H1 (cell line): ENCODE measurements around the gene PLXNA4. TPM values are rescaled to one million over a fixed set of nuclear protein-coding genes. Genes with fewer than 3 reads are reported as not detected.

Experiments used
- CTCF ChIA-PET: fragments of 300-600 bp; sonication (Branson Sonifier 250); formaldehyde crosslinking; loops from one replicate; lab custom pipeline; 2021; ENCODE audit not compliant: partially characterized antibody; lab: Charles Lee
- POLR2A ChIA-PET: fragments of 300-600 bp; sonication (Branson Sonifier 250); formaldehyde crosslinking; loops from one replicate; lab custom pipeline; 2021; ENCODE audit warnings: inconsistent platforms; ENCODE audit not compliant: partially characterized antibody; lab: Charles Lee
- DNase-seq, 2 experiments: peaks; one replicate each; pipeline versions ENCODE4 v3.0.0 to v3.0.0-alpha.2; 2010 to 2022; ENCODE audit warnings: low spot score in 2 of 2, low read depth in 1 of 2, mixed read lengths in 1 of 2
- FAIRE-seq: peaks from 2 replicates; lab custom pipeline; 2011; peaks lifted over from hg19 to GRCh38; lab: Jason Lieb, UNC
- H2AFZ ChIP-seq: 2 replicates; pipeline ENCODE4 v1.8.1; 2012; ENCODE audit warnings: low read length, inconsistent platforms
- H2AK5ac ChIP-seq: 2 replicates; pipeline ENCODE4 v1.6.1; 2013; ENCODE audit warnings: low read depth, low read length
- H2BK120ac ChIP-seq: replicated peaks from 2 replicates; pipeline ENCODE3; 2013; ENCODE audit warnings: low read depth, low read length, inconsistent platforms
- H2BK12ac ChIP-seq: 2 replicates; pipeline ENCODE4 v1.6.1; 2013; ENCODE audit warnings: low read depth, low read length
- H2BK15ac ChIP-seq: 2 replicates; pipeline ENCODE4 v1.6.1; 2013; ENCODE audit warnings: low read length
- H2BK20ac ChIP-seq: 2 replicates; pipeline ENCODE4 v1.6.1; 2013; ENCODE audit warnings: low read length
- H2BK5ac ChIP-seq: 2 replicates; pipeline ENCODE4 v1.6.1; 2013; ENCODE audit warnings: low read depth, low read length
- H3K14ac ChIP-seq: 2 replicates; pipeline ENCODE4 v1.6.1; 2013; ENCODE audit warnings: inconsistent platforms; ENCODE audit not compliant: insufficient read length
- H3K18ac ChIP-seq: 2 replicates; pipeline ENCODE4 v1.6.1; 2013; ENCODE audit warnings: low read length; ENCODE audit errors: extremely low read depth
- H3K23ac ChIP-seq: 2 replicates; pipeline ENCODE4 v1.6.1; 2013; ENCODE audit warnings: inconsistent platforms; ENCODE audit not compliant: insufficient read length
- H3K23me2 ChIP-seq: 2 replicates; pipeline ENCODE4 v1.6.1; 2013; ENCODE audit warnings: low read depth, low read length
- H3K27ac ChIP-seq: 2 replicates; pipeline ENCODE4 v1.6.1; 2011; ENCODE audit warnings: low read depth, low read length, inconsistent platforms
- H3K27me3 ChIP-seq, 4 experiments: replicated peaks in 1 of 4; 1 replicate in 1 of 4; 2 replicates in 3 of 4; pipeline versions ENCODE4 v1.6.1 to v1.8.1; 2011 to 2013; ENCODE audit warnings: low read length in 3 of 4, mild to moderate bottlenecking in 3 of 4, inconsistent platforms in 2 of 4, mixed read lengths in 2 of 4, moderate library complexity in 1 of 4; ENCODE audit not compliant: control insufficient read depth in 3 of 4, insufficient read depth in 3 of 4; ENCODE audit errors: extremely low read depth in 1 of 4
- H3K36me3 ChIP-seq, 4 experiments: 2 replicates each; pipeline versions ENCODE4 v1.6.1 to v1.8.1; 2011 to 2013; ENCODE audit warnings: mild to moderate bottlenecking in 4 of 4, low read length in 3 of 4, moderate library complexity in 2 of 4, control low read depth in 1 of 4, inconsistent platforms in 1 of 4; ENCODE audit not compliant: insufficient read depth in 4 of 4, control insufficient read depth in 2 of 4
- H3K4ac ChIP-seq: replicated peaks from 2 replicates; pipeline ENCODE3; 2013; ENCODE audit warnings: low read length, low read depth, mixed read lengths, inconsistent platforms; ENCODE audit not compliant: insufficient read length
- H3K4me1 ChIP-seq, 4 experiments: replicated peaks in 1 of 4; 1 replicate in 1 of 4; 2 replicates in 3 of 4; pipeline versions ENCODE4 v1.6.1 to v1.8.1; 2011 to 2013; ENCODE audit warnings: low read length in 3 of 4, inconsistent platforms in 2 of 4, mixed read lengths in 1 of 4; ENCODE audit not compliant: insufficient read depth in 4 of 4, control insufficient read depth in 3 of 4
- H3K4me2 ChIP-seq, 2 experiments: 2 replicates each; pipeline versions ENCODE4 v1.6.1 to v1.8.1; 2011 to 2013; ENCODE audit warnings: low read depth in 2 of 2, low read length in 2 of 2, control low read depth in 1 of 2, inconsistent platforms in 1 of 2, mild to moderate bottlenecking in 1 of 2; ENCODE audit not compliant: insufficient read depth in 1 of 2
- H3K4me3 ChIP-seq, 4 experiments: fragments of 200-600, 300-600 bp in 1 of 4; sonication (generic), shearing (Covaris generic), sonication (Bioruptor Twin) in 1 of 4; 2 replicates each; pipeline versions ENCODE4 v1.5.1 to v1.8.1; 2011 to 2016; ENCODE audit warnings: low read length in 4 of 4, low read depth in 3 of 4, control low read depth in 2 of 4, inconsistent platforms in 2 of 4, mild to moderate bottlenecking in 2 of 4, mixed read lengths in 1 of 4, moderate library complexity in 1 of 4; ENCODE audit not compliant: insufficient read depth in 2 of 4; ENCODE audit errors: extremely low read depth in 1 of 4
- H3K56ac ChIP-seq: replicated peaks from 2 replicates; pipeline ENCODE3; 2013; ENCODE audit warnings: low read depth, mild to moderate bottlenecking, mixed read lengths, low read length, inconsistent platforms; ENCODE audit not compliant: insufficient read length
- H3K79me1 ChIP-seq: 2 replicates; pipeline ENCODE4 v1.6.1; 2013; ENCODE audit warnings: low read depth, low read length, control low read depth
- H3K79me2 ChIP-seq, 2 experiments: 2 replicates each; pipeline versions ENCODE4 v1.6.1 to v1.8.1; 2012 to 2013; ENCODE audit warnings: low read length in 2 of 2, mild to moderate bottlenecking in 2 of 2, inconsistent platforms in 1 of 2; ENCODE audit not compliant: insufficient read depth in 2 of 2, control insufficient read depth in 1 of 2
- H3K9ac ChIP-seq, 4 experiments: replicated peaks in 1 of 4; 1 replicate in 1 of 4; 2 replicates in 3 of 4; pipeline versions ENCODE4 v1.6.1 to v1.8.1; 2011 to 2013; ENCODE audit warnings: low read depth in 3 of 4, low read length in 3 of 4, control low read depth in 2 of 4, mild to moderate bottlenecking in 2 of 4, moderate library complexity in 2 of 4, inconsistent platforms in 1 of 4; ENCODE audit errors: extremely low read depth in 1 of 4
- H3K9me3 ChIP-seq, 2 experiments: 2 replicates each; pipeline versions ENCODE4 v1.6.1 to v1.8.1; 2012 to 2013; ENCODE audit warnings: mild to moderate bottlenecking in 2 of 2, moderate library complexity in 2 of 2, control low read depth in 1 of 2, inconsistent platforms in 1 of 2, low read depth in 1 of 2, low read length in 1 of 2, mixed read lengths in 1 of 2; ENCODE audit not compliant: insufficient read depth in 2 of 2
- H4K20me1 ChIP-seq, 2 experiments: replicated peaks in 1 of 2; 2 replicates each; pipeline versions ENCODE3 to v1.8.1; 2011 to 2013; ENCODE audit warnings: inconsistent platforms in 2 of 2, low read length in 2 of 2, mild to moderate bottlenecking in 1 of 2; ENCODE audit not compliant: insufficient read depth in 2 of 2, control insufficient read depth in 1 of 2
- H4K5ac ChIP-seq: 2 replicates; pipeline ENCODE4 v1.6.1; 2013; ENCODE audit warnings: low read length, low read depth, mixed read lengths, inconsistent platforms; ENCODE audit not compliant: insufficient read length
- H4K8ac ChIP-seq: 2 replicates; pipeline ENCODE4 v1.8.0; 2013; ENCODE audit warnings: mild to moderate bottlenecking, moderate library complexity, low read length, inconsistent platforms; ENCODE audit not compliant: insufficient read depth; ENCODE audit errors: extremely low read depth
- H4K91ac ChIP-seq: replicated peaks from 2 replicates; pipeline ENCODE3; 2013; ENCODE audit warnings: low read length, mixed read lengths, inconsistent platforms; ENCODE audit not compliant: insufficient read length
- BCL11A ChIP-seq, 2 experiments: IDR thresholded peaks; one replicate each; pipeline ENCODE4 v1.6.1; 2011; ENCODE audit warnings: low read depth in 2 of 2, low read length in 2 of 2, mild to moderate bottlenecking in 2 of 2
- SAP30 ChIP-seq: fragments of 300-600 bp; sonication (generic); IDR thresholded peaks from 2 replicates; pipeline ENCODE4 v1.7.1; 2012; ENCODE audit warnings: low read length, moderate library complexity, mild to moderate bottlenecking, inconsistent platforms; ENCODE audit not compliant: insufficient read depth, insufficient replicate concordance
- whole genome bisulfite sequencing, 2 experiments: shearing (Covaris generic) in 1 of 2; methylation state at CpG; one replicate each; pipeline versions ENCODE4 v1.1.6 to v1.1.7; 2013 to 2015; ENCODE audit warnings: low lambda C conversion rate in 2 of 2, mixed read lengths in 2 of 2, inconsistent platforms in 1 of 2, low coverage in 1 of 2, missing lambda C conversion rate in 1 of 2; ENCODE audit not compliant: insufficient replicate concordance in 2 of 2, insufficient coverage in 1 of 2, insufficient read length in 1 of 2; ENCODE audit errors: extremely low coverage in 1 of 2, missing lambda C conversion rate in 1 of 2; 5-methylcytosine and 5-hydroxymethylcytosine counted together
- polyA plus RNA-seq, 7 experiments: library from polyadenylated mRNA; depleted of rRNA in 3 of 7; stranded (reverse) in 5 of 7; unstranded in 2 of 7; fragments of >200 nt in 5 of 7; fragments of 200-250 nt in 2 of 7; gene quantifications; 1 replicate in 5 of 7; 2 replicates in 1 of 7; 4 replicates in 1 of 7; pipeline versions ENCODE4 v1.2.1 to v1.2.3, GENCODE V29; 2011 to 2013; ENCODE audit warnings: missing spikeins in 2 of 7, mixed read lengths in 2 of 7
- total RNA-seq: library from RNA; stranded (reverse); fragmentation: NEBNext Ultra II Directional; extraction: Animal tissue kit (Norgen Biotek cat#: 25700); gene quantifications from 2 replicates; pipeline ENCODE4 v1.2.1, GENCODE V29; 2021
- TF ChIP-seq, protein P1 (sequence below): IDR thresholded peaks from 2 replicates; pipeline ENCODE4 v1.6.1; 2012; ENCODE audit warnings: low read length, inconsistent platforms

PLXNA4 gene
- total and polyA plus RNA-seq, 2 of the 8 experiments (the other 6 are each of a cell fraction or from before 2014, with no cell fraction given): 0.76 to 0.79 TPM

DNA sequence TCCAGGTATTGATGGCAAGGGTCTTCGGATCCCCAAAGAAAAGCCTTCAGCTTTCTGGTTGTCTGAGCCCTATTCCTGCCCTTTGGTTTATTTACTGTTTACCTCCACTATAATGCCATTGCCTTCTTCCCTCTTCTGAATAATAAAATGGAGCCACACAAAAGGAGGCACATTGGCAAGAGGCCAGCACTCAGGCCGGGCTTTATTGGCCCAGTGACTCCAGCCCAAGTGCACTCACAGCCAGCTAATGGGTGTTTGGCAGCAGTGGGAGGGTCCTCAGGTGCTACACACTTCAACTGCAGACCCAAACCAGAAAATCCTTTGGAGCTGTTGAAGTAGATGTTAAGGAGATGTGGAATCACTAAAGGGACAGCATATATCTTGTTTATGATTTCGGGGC is 336.0 kb downstream of the PLXNA4 start:
- no peaks in the 10 kb centered on the region for H3K23me2 ChIP-seq
- H3K27ac ChIP-seq: no peak overlapping the region
- WGBS, 2 experiments: 86% methylated on average over 3 of the region's 3 CpGs; no CpG with 5 or more reads in 1 of the 2 experiments
- TF ChIP-seq BCL11A (IDR thresholded peaks at IDR 0.05; ENCODE audit: low read depth in 2 of 2, low read length in 2 of 2): no peak
- TF ChIP-seq, protein P1, sequence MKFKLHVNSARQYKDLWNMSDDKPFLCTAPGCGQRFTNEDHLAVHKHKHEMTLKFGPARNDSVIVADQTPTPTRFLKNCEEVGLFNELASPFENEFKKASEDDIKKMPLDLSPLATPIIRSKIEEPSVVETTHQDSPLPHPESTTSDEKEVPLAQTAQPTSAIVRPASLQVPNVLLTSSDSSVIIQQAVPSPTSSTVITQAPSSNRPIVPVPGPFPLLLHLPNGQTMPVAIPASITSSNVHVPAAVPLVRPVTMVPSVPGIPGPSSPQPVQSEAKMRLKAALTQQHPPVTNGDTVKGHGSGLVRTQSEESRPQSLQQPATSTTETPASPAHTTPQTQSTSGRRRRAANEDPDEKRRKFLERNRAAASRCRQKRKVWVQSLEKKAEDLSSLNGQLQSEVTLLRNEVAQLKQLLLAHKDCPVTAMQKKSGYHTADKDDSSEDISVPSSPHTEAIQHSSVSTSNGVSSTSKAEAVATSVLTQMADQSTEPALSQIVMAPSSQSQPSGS: no peak
- no peak for TF ChIP-seq SAP30
- H3K9me3 ChIP-seq: peaks cover 0 to 2% of the 10 kb centered on the region in 2 experiments; a peak in 2 of 4 replicates
- no peak overlapping the region for H3K14ac ChIP-seq
- no peak overlapping the region for H4K5ac ChIP-seq
- CTCF ChIA-PET: interaction anchor here (0.9 to 5.3 kb wide), 14 partner anchors 9 to 371 kb away, joined by 3 to 34 read pairs (median 4); no protein-coding TSS in a partner anchor
- H3K4me1 ChIP-seq: peaks cover 0 to 3% (median 0%) of the 10 kb centered on the region in 4 experiments; a peak in 3 of 7 replicates
- no peak overlapping the region for H3K23ac ChIP-seq
- H4K20me1 ChIP-seq: no peaks in the 10 kb centered on the region
- H3K36me3 ChIP-seq: no peaks in the 10 kb centered on the region
- H4K91ac ChIP-seq: no peak overlapping the region
- H3K27me3 ChIP-seq: no peaks in the 10 kb centered on the region
- no peak overlapping the region for H2BK5ac ChIP-seq
- H3K56ac ChIP-seq: no peak overlapping the region
- H3K4me3 ChIP-seq: no peak overlapping the region
- H4K8ac ChIP-seq: no peak overlapping the region
- no peak overlapping the region for H2AFZ ChIP-seq
- H3K18ac ChIP-seq: no peak overlapping the region
- DNase-seq (no peak), FAIRE-seq (no peak)
- no peak overlapping the region for H2BK15ac ChIP-seq
- H3K9ac ChIP-seq: no peak overlapping the region
- POLR2A ChIA-PET: no interaction called here
- H3K79me2 ChIP-seq: no peaks in the 10 kb centered on the region
- H2BK20ac ChIP-seq: no peak overlapping the region
- H3K4ac ChIP-seq: no peak overlapping the region
- no peak overlapping the region for H2BK12ac ChIP-seq
- H2AK5ac ChIP-seq: no peak overlapping the region
- no peak overlapping the region for H2BK120ac ChIP-seq
- no peak overlapping the region for H3K4me2 ChIP-seq
- H3K79me1 ChIP-seq: no peaks in the 10 kb centered on the region
